Uterine smooth muscle cell (primary cell): Measurements from ENCODE around the gene HPSE. TPM values are rescaled to one million over a fixed set of nuclear protein-coding genes. Genes with fewer than 3 reads are reported as not detected.

Experiments
- total RNA-seq: library from RNA; depleted of rRNA; stranded (reverse); fragments of >200 nt; gene quantifications from 2 replicates; pipeline ENCODE4 v1.2.3, GENCODE V29; 2014

HPSE gene
- total RNA-seq = 0.75 and 1.8 TPM in 2 replicates

DNA sequence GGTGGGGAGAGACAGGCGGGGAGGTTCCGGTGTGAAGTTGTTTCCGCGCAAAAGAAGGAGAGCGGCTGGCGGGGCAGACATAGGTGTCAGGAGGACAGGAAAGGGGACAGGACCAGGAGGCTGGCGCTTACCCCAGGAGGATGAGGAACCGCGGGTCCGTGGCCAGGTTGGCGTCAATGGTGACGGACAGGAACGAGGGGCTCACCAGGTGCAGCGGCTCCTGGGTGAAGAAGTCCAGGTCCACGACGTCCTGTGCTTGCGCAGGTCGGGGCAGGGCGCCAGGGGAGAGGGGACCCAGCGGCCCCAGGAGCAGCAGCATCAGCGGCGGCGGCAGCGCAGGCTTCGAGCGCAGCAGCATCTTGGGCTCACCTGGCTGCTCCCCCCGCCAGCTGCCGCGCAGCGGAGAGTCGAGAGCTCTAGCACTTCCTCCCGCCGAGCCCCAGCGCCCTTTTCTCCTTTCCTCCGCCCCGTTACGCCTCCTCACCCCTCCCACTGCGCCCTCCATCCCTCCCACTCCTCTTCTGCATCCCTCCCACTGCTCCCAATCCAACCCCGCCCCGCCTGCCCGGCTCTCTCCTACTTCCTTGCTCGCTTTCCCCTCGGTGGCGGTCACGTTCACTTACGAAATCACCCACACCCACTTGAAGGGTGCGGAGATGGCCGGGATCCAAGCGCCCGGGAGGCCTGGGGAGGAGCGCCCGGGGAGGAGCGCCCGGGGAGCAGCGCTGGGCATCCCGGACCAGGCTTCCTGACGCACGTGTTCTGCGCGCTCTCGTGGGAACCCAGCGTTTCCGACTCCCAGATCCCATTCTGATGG is at the start of gene HPSE:
Gene HPSE, minus strand, starts transcription at position 424 of the 817 bp plus-strand sequence. Its CDS starts 66 bp downstream, at position 358.

DNA sequence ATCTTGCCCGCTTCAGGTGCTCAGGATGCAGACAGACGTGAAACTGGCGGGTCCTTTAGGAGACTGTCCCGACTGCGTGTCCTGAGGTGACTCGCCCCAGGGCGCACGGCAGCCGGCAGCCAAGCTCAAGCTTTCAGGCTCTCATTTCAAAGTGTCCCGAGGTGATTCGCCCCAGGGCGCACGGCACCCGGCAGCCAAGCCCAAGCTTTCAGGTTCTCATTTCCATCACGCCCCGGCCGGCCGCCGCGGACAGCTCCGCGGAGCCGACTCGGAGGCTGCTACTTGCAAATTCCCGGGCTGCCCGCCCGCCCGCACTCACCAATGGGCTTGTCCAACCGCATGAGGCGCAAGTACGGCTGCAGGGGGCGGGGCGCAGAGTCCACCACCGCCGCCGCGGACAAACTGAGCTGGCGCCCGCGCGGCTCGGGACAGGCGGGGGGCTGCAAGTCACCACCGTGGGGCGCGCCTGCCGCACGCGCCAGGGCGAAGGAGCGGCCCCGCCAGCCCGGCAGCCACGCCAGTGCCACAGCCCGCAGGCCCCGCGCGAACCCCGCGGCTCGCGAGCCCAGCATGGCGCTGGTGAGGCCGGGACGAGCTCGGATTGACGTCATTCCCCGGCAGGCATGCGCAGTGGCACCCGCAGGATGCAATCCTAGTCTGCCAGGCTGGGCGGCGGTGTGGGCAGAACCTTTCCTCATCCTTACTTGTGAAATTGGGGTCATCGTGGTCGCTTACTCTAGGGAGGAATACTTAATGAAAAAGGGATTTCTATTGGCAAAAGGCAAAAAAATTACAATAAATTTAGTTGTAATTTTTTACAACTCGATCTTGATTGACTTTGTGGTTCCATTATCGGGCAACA is 50.2 kb downstream of the HPSE start, which contains the start of gene COQ2:
Gene COQ2, minus strand, starts transcription at position 606 of the 862 bp plus-strand sequence. Its CDS starts 34 bp downstream, at position 572.

Other genes starting within 250 kb of the HPSE start
- 0.25 TPM in 1 of 2 replicates, not detected in the other for gene PLAC8, start 220.1 kb downstream of the HPSE start, total RNA-seq
- gene COQ2, start 50.0 kb downstream of the HPSE start, total RNA-seq = 18.1 and 34.2 TPM in 2 replicates
- gene HELQ, start 121.0 kb upstream of the HPSE start, total RNA-seq = 13.1 and 16.5 TPM in 2 replicates
- 28.3 and 30.9 TPM in 2 replicates for gene MRPS18C, start 121.2 kb upstream of the HPSE start, total RNA-seq
- 18.2 and 24.5 TPM in 2 replicates for gene ABRAXAS1, start 150.3 kb upstream of the HPSE start, total RNA-seq
- gene GPAT3, start 201.3 kb upstream of the HPSE start, total RNA-seq = 30.2 and 47.6 TPM in 2 replicates